GM12872 (cell line): ENCODE results near the gene CYP2B6.

Experiments used
- TF ChIP-seq, protein P1 (sequence below): IDR thresholded peaks from 3 replicates; pipeline ENCODE4 v1.5.1; 2011; ENCODE audit warnings: low read depth, mild to moderate bottlenecking, low read length, moderate library complexity; ENCODE audit not compliant: insufficient read depth

CYP2B6 gene

DNA sequence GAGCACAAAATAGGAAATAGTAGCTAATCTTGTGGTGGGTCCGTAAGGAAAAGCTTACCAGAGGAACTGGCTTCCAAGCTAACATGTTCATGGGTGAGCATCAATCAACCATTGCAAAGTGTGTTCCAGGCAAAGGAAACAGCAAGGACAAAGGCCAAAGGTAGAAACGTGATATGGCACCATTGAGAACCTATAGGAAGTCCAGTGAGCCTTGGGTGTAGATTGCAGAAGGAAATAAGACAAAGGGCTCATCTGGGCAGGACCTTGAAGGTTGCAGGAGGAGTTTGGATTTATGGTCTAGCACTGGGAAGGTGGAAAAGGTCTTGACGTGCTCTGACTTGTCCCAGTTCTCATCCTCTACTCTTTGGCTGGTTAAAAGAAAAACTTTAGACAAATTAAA is 22.3 kb downstream of the CYP2B6 start:
- TF ChIP-seq, protein P1, sequence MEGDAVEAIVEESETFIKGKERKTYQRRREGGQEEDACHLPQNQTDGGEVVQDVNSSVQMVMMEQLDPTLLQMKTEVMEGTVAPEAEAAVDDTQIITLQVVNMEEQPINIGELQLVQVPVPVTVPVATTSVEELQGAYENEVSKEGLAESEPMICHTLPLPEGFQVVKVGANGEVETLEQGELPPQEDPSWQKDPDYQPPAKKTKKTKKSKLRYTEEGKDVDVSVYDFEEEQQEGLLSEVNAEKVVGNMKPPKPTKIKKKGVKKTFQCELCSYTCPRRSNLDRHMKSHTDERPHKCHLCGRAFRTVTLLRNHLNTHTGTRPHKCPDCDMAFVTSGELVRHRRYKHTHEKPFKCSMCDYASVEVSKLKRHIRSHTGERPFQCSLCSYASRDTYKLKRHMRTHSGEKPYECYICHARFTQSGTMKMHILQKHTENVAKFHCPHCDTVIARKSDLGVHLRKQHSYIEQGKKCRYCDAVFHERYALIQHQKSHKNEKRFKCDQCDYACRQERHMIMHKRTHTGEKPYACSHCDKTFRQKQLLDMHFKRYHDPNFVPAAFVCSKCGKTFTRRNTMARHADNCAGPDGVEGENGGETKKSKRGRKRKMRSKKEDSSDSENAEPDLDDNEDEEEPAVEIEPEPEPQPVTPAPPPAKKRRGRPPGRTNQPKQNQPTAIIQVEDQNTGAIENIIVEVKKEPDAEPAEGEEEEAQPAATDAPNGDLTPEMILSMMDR: no peak

DNA sequence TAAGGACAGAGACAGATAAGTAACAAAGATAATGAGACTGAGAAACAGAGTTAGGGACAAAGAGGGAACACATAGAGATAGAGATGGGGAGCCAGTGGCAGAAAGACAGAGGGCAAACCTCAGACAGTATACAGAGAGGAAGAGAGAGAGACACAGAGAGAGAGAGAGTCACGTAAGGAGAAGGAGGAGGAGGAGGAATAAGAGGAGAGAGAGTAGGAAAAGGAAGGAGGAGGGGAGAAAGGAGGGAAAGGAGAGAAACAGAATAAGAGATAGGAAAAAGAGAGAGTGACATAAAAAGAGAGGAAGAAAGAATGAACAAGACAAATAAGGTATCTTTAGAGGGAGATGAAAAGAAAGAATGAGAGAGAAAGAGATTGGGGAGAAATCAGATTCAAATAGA is 23.6 kb downstream of the CYP2B6 start:
- TF ChIP-seq, protein P1: no peak

DNA sequence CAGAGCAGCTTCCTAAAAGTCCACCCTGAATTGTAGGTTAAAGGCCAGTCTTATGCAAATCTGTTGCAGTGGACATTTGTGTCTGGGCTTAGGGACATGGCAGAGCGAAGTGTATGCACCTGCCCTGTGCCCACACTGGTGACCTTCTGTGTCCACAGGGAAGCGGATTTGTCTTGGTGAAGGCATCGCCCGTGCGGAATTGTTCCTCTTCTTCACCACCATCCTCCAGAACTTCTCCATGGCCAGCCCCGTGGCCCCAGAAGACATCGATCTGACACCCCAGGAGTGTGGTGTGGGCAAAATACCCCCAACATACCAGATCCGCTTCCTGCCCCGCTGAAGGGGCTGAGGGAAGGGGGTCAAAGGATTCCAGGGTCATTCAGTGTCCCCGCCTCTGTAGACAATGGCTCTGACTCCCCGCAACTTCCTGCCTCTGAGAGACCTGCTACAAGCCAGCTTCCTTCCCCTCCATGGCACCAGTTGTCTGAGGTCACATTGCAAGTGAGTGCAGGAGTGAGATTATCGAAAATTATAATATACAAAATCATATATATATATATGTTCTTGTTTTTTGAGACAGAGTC is 25.5 kb downstream of the CYP2B6 start:
- TF ChIP-seq, protein P1: no peak

DNA sequence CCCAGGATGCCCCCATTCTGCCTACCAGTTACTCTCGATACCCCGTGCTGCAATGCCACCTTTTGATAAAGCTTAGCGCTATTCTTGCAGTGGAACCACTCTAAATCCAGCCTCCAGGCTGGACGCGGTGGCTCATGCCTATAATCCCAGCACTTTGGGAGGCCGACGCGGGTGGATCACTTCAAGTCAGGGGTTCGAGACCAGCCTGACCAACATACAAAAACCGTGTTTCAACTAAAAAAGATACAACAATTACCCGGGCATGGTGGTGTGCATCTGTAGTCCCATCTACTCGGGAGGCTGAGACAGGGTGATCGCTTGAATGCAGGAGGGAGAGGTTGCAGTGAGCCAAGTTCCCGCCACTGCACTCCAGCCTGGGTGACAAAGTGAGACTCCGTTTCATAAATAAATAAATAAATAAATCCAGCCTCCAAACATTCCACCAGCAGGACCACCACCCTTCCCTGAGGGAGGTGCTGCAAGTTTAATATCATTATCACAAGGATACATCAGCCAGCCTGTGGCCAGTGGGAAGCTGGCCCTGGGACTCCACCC is 27.7 kb downstream of the CYP2B6 start:
- TF ChIP-seq, protein P1: no peak

DNA sequence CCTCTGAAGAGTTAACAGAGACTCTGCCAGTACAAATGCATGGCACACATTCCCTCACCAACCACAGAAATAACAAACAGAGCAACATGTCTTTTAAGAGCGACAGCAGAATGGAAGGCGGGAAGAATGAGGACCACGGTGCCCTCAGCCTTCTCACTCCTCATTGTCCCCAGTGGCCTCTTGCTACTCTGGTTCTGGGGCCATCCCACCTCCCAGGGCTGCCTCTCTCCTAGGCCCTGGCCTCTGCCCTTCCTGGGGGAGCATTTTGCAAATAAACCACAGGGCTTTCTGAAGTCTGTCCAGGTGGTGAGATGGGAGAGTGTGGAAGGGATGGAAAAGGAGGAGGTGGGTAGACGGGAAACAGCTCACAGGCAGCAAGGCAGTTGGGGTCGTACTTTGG is 28.3 kb downstream of the CYP2B6 start:
- TF ChIP-seq, protein P1: no peak

DNA sequence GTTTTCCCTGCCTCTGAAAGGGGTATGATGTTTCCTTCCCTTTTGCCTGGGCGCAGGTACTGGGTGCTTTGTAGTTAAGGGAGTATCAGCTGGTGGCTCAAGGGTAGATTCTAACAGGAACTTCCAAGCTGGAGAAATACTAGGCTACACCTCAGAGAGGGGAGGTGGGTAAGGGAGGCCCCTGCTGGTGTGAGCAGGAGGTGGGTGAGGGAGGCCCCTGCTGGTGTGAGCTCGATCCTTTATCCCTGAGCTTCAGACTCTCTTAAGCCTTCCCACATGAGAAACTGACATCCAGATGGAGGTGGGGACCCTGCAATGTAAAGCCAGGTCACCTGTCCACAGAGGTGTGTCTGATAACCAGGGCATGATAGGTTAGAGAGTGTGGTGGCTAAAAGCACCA is 32.1 kb downstream of the CYP2B6 start:
- TF ChIP-seq, protein P1: no peak

DNA sequence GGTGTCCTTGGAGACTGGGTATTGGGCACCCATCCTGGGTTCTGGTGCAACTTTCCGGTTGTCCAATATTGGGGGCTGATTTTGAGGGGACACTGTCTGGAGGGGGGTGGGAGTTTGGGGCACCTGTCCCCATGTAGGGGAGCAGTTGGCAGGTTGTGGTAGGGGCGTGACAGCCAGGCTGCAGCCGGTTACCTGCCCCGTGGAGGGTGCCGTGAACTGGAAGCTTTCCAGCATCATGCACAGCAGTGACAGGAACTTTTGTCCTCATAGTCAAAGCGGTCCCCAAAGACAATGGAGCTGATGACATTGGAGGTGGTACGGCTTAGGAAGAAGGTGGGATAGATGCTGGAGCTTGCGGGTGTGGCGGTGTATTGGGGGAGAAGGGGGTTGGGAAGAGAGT is 34.3 kb downstream of the CYP2B6 start:
- TF ChIP-seq, protein P1: no peak
